ENCODE measurements around the gene RNF19B. TPM values are rescaled to one million over a fixed set of nuclear protein-coding genes. Genes with fewer than 3 reads are reported as not detected.

The RNF19B gene
- total RNA-seq, 1 donor from 2014 or later: 20.1 TPM

GRCh38 chr1:33004613-33005012, 40.0 kb upstream of the RNF19B start:
- Mint-ChIP-seq H3K9me3 (no peaks in the 10 kb centered on the region), H3K27ac (no peak overlapping the region), H3K4me1 (ENCODE audit: unreplicated experiment) (peaks cover 52% of the 10 kb centered on the region), H3K36me3 (peaks cover 17% of the 10 kb centered on the region), H3K27me3 (no peaks in the 10 kb centered on the region), H3K4me3 (no peak overlapping the region)
- TF ChIP-seq CTCF (conservative IDR thresholded peaks at IDR 0.05): no peak
- DNase-seq (ENCODE audit: extremely low spot score, unreplicated experiment): no peak

GRCh38 chr1:33003657-33004056, 39.0 kb upstream of the RNF19B start:
- Mint-ChIP-seq H3K4me3 (no peak overlapping the region), H3K36me3 (peaks cover 14% of the 10 kb centered on the region), H3K27ac (no peak overlapping the region), H3K27me3 (no peaks in the 10 kb centered on the region), H3K9me3 (no peaks in the 10 kb centered on the region), H3K4me1 (ENCODE audit: unreplicated experiment) (peaks cover 46% of the 10 kb centered on the region)
- no peak for DNase-seq (ENCODE audit: extremely low spot score, unreplicated experiment)
- no peak for TF ChIP-seq CTCF (conservative IDR thresholded peaks at IDR 0.05)

GRCh38 chr1:33002006-33002405, 37.4 kb upstream of the RNF19B start:
- Mint-ChIP-seq H3K4me3 (no peak overlapping the region), H3K27ac (no peak overlapping the region), H3K36me3 (peaks cover 4% of the 10 kb centered on the region), H3K4me1 (ENCODE audit: unreplicated experiment) (peaks cover 47% of the 10 kb centered on the region), H3K27me3 (no peaks in the 10 kb centered on the region), H3K9me3 (no peaks in the 10 kb centered on the region)
- no peak for TF ChIP-seq CTCF (conservative IDR thresholded peaks at IDR 0.05)
- no peak for DNase-seq (ENCODE audit: extremely low spot score, unreplicated experiment)

- no peaks in the 10 kb centered on the region for H3K27me3 Mint-ChIP-seq
- no peak overlapping the region for H3K27ac Mint-ChIP-seq
- H3K4me1 Mint-ChIP-seq (ENCODE audit: unreplicated experiment): peaks cover 48% of the 10 kb centered on the region
- H3K9me3 Mint-ChIP-seq: no peaks in the 10 kb centered on the region
- peaks cover 3% of the 10 kb centered on the region for H3K36me3 Mint-ChIP-seq
- peak; percentile 36 for TF ChIP-seq CTCF (conservative IDR thresholded peaks at IDR 0.05)
- H3K4me3 Mint-ChIP-seq: no peak overlapping the region
- no peak for DNase-seq (ENCODE audit: extremely low spot score, unreplicated experiment)
Observed at GRCh38 chr1:33001282-33001681, 36.7 kb upstream of the RNF19B start.

- Mint-ChIP-seq H3K4me1 (ENCODE audit: unreplicated experiment) (peaks cover 41% of the 10 kb centered on the region), H3K27ac (peak overlapping the region; percentile 14), H3K36me3 (peaks cover 3% of the 10 kb centered on the region), H3K4me3 (no peak overlapping the region), H3K9me3 (no peaks in the 10 kb centered on the region), H3K27me3 (no peaks in the 10 kb centered on the region)
- no peak for TF ChIP-seq CTCF (conservative IDR thresholded peaks at IDR 0.05)
- DNase-seq (ENCODE audit: extremely low spot score, unreplicated experiment): no peak
Observed at GRCh38 chr1:33000427-33001026, 35.9 kb upstream of the RNF19B start.

- DNase-seq (ENCODE audit: extremely low spot score, unreplicated experiment): no peak
- Mint-ChIP-seq H3K27ac (no peak overlapping the region), H3K4me1 (ENCODE audit: unreplicated experiment) (peaks cover 41% of the 10 kb centered on the region), H3K4me3 (no peak overlapping the region), H3K27me3 (no peaks in the 10 kb centered on the region), H3K9me3 (no peaks in the 10 kb centered on the region), H3K36me3 (no peaks in the 10 kb centered on the region)
- TF ChIP-seq CTCF (conservative IDR thresholded peaks at IDR 0.05): no peak
Observed at GRCh38 chr1:32998997-32999396, 34.4 kb upstream of the RNF19B start.
